ENCODE results near the gene MUSTN1. TPM values are rescaled to one million over a fixed set of nuclear protein-coding genes. Genes with fewer than 3 reads are reported as not detected.

MUSTN1 gene
- total RNA-seq, 2 donors from 2014 or later, result 3.2 to 4.2 TPM

DNA sequence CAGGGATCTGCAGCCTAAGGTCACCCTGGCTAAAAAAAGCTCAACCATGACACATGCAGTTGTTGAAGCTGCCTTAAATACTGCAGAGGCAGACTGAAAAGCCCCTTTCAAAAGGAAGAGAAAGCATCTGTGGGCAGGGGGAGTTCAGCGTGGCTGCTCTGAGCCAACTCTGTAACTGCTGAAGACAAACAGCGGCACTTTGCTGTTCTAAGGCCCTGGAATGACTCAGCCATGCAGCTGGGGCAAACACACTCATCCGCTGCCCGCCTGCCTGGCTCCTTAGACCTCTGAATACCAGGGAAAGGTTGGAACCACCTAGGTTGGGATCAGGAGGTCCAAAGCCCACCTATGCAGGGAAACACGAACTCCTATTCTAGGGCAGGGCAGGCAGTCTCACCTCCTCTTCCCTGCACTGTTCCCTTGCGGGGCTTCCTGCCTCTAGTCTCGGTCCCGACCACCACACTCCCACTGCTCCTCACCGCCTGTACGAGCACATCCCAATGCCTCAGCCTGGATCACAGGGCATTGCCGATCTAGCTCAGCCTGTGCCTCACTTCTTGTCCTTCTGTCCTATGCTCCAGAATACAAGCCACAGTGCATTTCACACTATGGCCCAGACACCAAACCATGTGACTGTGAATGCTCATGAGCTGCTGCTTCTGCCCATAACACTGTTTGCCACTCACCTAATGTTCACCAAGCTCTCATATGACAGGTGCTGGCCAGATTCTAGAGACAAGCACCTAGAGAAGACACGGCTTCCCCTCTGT is 6.6 kb upstream of the MUSTN1 start:
- H3K27ac Mint-ChIP-seq, result peak overlapping the region; percentile 12

GRCh38 chr3:52839892-52840545 is 5.2 kb upstream of the MUSTN1 start:
- Mint-ChIP-seq H3K4me3 (no peak overlapping the region), H3K27me3 (ENCODE audit: insufficient read depth) (no peaks in the 10 kb centered on the region), H3K9me3 (no peaks in the 10 kb centered on the region), H3K4me1 (peaks cover 11% of the 10 kb centered on the region), H3K36me3 (ENCODE audit: low read depth) (peaks cover 4% of the 10 kb centered on the region), H3K27ac (peak overlapping the region; percentile 18)
- no peak for DNase-seq
- TF ChIP-seq, protein P1, sequence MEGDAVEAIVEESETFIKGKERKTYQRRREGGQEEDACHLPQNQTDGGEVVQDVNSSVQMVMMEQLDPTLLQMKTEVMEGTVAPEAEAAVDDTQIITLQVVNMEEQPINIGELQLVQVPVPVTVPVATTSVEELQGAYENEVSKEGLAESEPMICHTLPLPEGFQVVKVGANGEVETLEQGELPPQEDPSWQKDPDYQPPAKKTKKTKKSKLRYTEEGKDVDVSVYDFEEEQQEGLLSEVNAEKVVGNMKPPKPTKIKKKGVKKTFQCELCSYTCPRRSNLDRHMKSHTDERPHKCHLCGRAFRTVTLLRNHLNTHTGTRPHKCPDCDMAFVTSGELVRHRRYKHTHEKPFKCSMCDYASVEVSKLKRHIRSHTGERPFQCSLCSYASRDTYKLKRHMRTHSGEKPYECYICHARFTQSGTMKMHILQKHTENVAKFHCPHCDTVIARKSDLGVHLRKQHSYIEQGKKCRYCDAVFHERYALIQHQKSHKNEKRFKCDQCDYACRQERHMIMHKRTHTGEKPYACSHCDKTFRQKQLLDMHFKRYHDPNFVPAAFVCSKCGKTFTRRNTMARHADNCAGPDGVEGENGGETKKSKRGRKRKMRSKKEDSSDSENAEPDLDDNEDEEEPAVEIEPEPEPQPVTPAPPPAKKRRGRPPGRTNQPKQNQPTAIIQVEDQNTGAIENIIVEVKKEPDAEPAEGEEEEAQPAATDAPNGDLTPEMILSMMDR (conservative IDR thresholded peaks at IDR 0.05), result no peak
- H3K36me3 ChIP-seq (ENCODE audit: control insufficient read depth, insufficient read depth, low read length), result no peaks in the 10 kb centered on the region
- no peaks in the 10 kb centered on the region for H3K27me3 ChIP-seq (ENCODE audit: control insufficient read depth, insufficient read depth, low read length, poor library complexity, severe bottlenecking)
- WGBS, 2 experiments (ENCODE audit: insufficient coverage in 1 of 2, insufficient read length in 1 of 2), result 92 to 93% methylated on average over 19 to 23 of the region's 23 CpGs
- no peak overlapping the region for H3K9ac ChIP-seq (ENCODE audit: extremely low read depth, low read length, poor library complexity, severe bottlenecking)
- no peaks in the 10 kb centered on the region for H3K9me3 ChIP-seq (ENCODE audit: control insufficient read depth, low read length)
- peaks cover 10% of the 10 kb centered on the region for H3K4me1 ChIP-seq (ENCODE audit: control insufficient read depth, insufficient read depth, low read length)
- no peak overlapping the region for H3K27ac ChIP-seq (ENCODE audit: low read depth, low read length)
- H3K4me3 ChIP-seq (ENCODE audit: low read length), result no peak overlapping the region

More for the DNA sequence above, 6.6 kb upstream of the MUSTN1 start:
- peaks cover 5% of the 10 kb centered on the region for H3K4me1 Mint-ChIP-seq
- Histone ChIP-seq H3K9ac (ENCODE audit: extremely low read depth, low read length, poor library complexity, severe bottlenecking) (no peak overlapping the region), H3K4me1 (ENCODE audit: control insufficient read depth, insufficient read depth, low read length) (peaks cover 6% of the 10 kb centered on the region), H3K27me3 (ENCODE audit: control insufficient read depth, insufficient read depth, low read length, poor library complexity, severe bottlenecking) (no peaks in the 10 kb centered on the region), H3K9me3 (ENCODE audit: control insufficient read depth, low read length) (no peaks in the 10 kb centered on the region), H3K27ac (ENCODE audit: low read depth, low read length) (no peak overlapping the region), H3K4me3 (ENCODE audit: low read length) (no peak overlapping the region), H3K36me3 (ENCODE audit: control insufficient read depth, insufficient read depth, low read length) (no peaks in the 10 kb centered on the region)
- TF ChIP-seq, protein P1 (conservative IDR thresholded peaks at IDR 0.05), result no peak
- no peaks in the 10 kb centered on the region for H3K9me3 Mint-ChIP-seq
- 88 to 93% methylated on average over 4 to 12 of the region's 12 CpGs for WGBS, 2 experiments (ENCODE audit: insufficient coverage in 1 of 2, insufficient read length in 1 of 2)
- no peak overlapping the region for H3K4me3 Mint-ChIP-seq
- H3K36me3 Mint-ChIP-seq (ENCODE audit: low read depth), result peaks cover 2% of the 10 kb centered on the region
- DNase-seq, result no peak
- H3K27me3 Mint-ChIP-seq (ENCODE audit: insufficient read depth), result no peaks in the 10 kb centered on the region

GRCh38 chr3:52839268-52839575 is 4.4 kb upstream of the MUSTN1 start:
- Mint-ChIP-seq H3K4me1 (peaks cover 19% of the 10 kb centered on the region), H3K27me3 (ENCODE audit: insufficient read depth) (no peaks in the 10 kb centered on the region), H3K36me3 (ENCODE audit: low read depth) (peaks cover 4% of the 10 kb centered on the region), H3K4me3 (no peak overlapping the region), H3K9me3 (no peaks in the 10 kb centered on the region), H3K27ac (peak overlapping the region; percentile 87)
- Histone ChIP-seq H3K9ac (ENCODE audit: extremely low read depth, low read length, poor library complexity, severe bottlenecking) (no peak overlapping the region), H3K4me3 (ENCODE audit: low read length) (peak overlapping the region; percentile 23), H3K4me1 (ENCODE audit: control insufficient read depth, insufficient read depth, low read length) (peaks cover 10% of the 10 kb centered on the region), H3K27me3 (ENCODE audit: control insufficient read depth, insufficient read depth, low read length, poor library complexity, severe bottlenecking) (no peaks in the 10 kb centered on the region), H3K36me3 (ENCODE audit: control insufficient read depth, insufficient read depth, low read length) (no peaks in the 10 kb centered on the region), H3K9me3 (ENCODE audit: control insufficient read depth, low read length) (no peaks in the 10 kb centered on the region), H3K27ac (ENCODE audit: low read depth, low read length) (peak overlapping the region; percentile 63)
- TF ChIP-seq, protein P1 (conservative IDR thresholded peaks at IDR 0.05), result no peak
- WGBS, 2 experiments (ENCODE audit: insufficient coverage in 1 of 2, insufficient read length in 1 of 2), result 83 to 87% methylated on average over 2 of the region's 2 CpGs
- no peak for DNase-seq
